Upper lobe of left lung (tissue), 4 donors: ENCODE measurements around the gene ATF3.

Experiments used
- POLR2A ChIP-seq, 4 donors: fragments of 450-650 bp; IDR thresholded peaks; one replicate each; pipeline ENCODE4 v1.5.1; 2016 to 2017; ENCODE audit warnings: antibody characterized with exemption in 4 of 4, mild to moderate bottlenecking in 2 of 4
- TF ChIP-seq, protein P1 (sequence below), 6 experiments: fragments of 450-650 bp in 4 of 6; fragments of 200-600 bp in 2 of 6; sonication (generic) in 2 of 6; IDR thresholded peaks; one replicate each; pipeline ENCODE4 v1.5.1; 2016 to 2019; ENCODE audit warnings: antibody characterized with exemption in 6 of 6

GRCh38 chr1:212655668-212656440 is 47.3 kb downstream of the ATF3 start:
- TF ChIP-seq, protein P1, sequence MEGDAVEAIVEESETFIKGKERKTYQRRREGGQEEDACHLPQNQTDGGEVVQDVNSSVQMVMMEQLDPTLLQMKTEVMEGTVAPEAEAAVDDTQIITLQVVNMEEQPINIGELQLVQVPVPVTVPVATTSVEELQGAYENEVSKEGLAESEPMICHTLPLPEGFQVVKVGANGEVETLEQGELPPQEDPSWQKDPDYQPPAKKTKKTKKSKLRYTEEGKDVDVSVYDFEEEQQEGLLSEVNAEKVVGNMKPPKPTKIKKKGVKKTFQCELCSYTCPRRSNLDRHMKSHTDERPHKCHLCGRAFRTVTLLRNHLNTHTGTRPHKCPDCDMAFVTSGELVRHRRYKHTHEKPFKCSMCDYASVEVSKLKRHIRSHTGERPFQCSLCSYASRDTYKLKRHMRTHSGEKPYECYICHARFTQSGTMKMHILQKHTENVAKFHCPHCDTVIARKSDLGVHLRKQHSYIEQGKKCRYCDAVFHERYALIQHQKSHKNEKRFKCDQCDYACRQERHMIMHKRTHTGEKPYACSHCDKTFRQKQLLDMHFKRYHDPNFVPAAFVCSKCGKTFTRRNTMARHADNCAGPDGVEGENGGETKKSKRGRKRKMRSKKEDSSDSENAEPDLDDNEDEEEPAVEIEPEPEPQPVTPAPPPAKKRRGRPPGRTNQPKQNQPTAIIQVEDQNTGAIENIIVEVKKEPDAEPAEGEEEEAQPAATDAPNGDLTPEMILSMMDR (IDR thresholded peaks at IDR 0.05) = no peak
- no peak for TF ChIP-seq POLR2A (IDR thresholded peaks at IDR 0.05)
